Renal cortical epithelial cell (primary cell): Measurements from ENCODE around the gene HBQ1. TPM values are rescaled to one million over a fixed set of nuclear protein-coding genes. Genes with fewer than 3 reads are reported as not detected.
"Not testable (repeated sequence)": the region's sequence is repeated elsewhere in the genome, so short reads cannot be mapped to it uniquely, and the experiment has no call there.

Source experiments
- DNase-seq: peaks from one replicate; pipeline ENCODE4 v3.0.0-alpha.2; 2011; ENCODE audit warnings: low read depth
- total RNA-seq: library from RNA; depleted of rRNA; stranded (reverse); fragments of >200 nt; gene quantifications from 2 replicates; pipeline ENCODE4 v1.2.3, GENCODE V29; 2014

HBQ1 gene
- 2.4 TPM in 1 of 2 replicates, not detected in the other for total RNA-seq

DNA sequence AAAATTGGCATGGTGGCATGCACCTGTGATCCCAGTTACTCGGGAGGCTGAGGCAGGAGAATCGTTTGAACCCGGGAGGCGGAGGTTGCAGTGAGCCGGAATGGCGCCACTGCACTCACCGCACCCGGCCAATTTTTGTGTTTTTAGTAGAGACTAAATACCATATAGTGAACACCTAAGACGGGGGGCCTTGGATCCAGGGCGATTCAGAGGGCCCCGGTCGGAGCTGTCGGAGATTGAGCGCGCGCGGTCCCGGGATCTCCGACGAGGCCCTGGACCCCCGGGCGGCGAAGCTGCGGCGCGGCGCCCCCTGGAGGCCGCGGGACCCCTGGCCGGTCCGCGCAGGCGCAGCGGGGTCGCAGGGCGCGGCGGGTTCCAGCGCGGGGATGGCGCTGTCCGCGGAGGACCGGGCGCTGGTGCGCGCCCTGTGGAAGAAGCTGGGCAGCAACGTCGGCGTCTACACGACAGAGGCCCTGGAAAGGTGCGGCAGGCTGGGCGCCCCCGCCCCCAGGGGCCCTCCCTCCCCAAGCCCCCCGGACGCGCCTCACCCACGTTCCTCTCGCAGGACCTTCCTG, at the start of gene HBQ1:
TSS of gene HBQ1 (plus strand) at position 359 of the 575 bp plus-strand sequence. CDS start at position 387, 28 bp downstream.
- DNase-seq: no peak

DNA sequence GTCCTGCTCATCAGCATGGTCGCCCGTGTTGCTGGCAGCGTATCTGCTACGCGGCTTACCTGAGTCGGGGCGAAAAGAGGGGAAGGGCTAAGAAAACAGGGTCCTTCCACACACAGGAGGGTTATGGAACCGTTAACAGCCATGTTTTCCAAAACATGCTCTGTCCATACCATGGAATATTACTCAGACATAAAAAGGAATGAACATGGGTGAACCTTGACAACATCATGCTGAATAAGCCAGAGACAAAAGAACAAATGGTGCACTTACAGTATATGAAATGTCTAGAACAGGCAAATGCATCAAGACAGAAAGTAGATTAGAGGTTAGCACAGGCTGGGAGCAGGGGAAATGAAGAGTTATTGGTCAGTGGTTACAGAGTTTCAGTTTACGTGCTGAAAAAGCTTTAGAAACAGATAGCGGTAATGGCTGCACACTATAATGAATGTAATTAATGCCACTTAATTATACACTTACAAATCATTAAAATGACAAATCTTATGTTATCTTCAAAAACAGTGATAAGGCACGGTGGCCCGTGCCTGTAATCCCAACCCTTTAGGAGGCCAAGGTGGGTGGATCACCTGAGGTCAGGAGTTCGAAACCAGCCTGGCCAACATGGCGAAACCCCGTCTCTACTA, 49.6 kb upstream of the HBQ1 start:
- no peak for DNase-seq

DNA sequence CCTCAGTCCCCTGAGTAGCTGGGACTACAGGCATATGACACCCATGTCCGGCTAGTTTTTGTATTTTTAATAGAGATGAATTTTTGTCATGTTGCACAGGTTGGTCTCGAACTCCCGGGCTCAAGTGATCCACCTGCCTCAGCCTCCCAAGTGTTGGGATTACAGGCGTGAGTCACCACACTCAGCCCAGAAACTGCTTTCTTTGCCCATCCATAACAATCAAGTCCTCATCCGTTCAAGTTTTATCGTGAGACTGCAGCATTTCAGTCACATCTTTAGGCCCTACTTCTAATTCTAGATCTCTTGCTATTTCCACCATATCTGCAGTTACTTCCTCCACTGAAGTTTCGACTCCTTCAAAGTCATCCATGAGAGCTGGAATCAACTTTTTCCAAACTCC, 48.1 kb upstream of the HBQ1 start:
- no peak for DNase-seq

DNA sequence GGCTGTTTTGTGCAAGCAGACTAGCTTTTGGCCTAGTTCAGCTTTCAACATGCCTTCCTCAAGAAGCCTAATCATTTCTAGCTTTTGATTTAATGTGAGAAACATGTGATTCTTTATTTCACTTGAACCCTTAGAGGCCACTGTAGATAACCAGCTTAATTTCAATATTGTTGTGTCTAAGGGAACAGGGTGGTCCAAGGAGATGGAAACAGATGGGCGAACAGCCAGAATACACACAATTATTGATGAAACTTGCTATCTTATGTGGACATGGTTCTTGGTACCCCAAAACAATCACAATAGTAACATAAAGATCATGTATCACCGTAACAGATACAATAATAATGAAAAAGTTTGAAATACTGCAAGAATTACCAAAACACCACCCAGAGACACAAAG, 46.5 kb upstream of the HBQ1 start:
- no peak for DNase-seq

DNA sequence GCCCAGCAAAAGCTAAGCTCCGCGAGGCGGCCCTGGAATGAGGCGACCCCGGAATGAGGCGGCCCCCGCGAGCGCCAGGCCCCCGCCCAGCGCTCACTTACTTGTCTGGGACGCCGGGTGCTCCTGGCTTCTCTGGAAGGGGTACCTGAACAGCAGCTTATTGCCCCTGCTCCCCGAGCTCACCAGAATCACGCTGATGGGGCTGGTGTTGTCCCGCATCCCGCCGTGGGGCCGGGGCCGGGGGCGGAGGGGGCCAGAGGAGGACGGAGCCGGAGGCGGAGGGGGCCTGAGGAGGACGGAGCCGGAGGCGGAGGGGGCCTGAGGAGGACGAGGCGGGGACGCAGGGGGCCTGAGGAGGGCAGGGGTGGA, 42.2 kb upstream of the HBQ1 start:
- DNase-seq: no peak

DNA sequence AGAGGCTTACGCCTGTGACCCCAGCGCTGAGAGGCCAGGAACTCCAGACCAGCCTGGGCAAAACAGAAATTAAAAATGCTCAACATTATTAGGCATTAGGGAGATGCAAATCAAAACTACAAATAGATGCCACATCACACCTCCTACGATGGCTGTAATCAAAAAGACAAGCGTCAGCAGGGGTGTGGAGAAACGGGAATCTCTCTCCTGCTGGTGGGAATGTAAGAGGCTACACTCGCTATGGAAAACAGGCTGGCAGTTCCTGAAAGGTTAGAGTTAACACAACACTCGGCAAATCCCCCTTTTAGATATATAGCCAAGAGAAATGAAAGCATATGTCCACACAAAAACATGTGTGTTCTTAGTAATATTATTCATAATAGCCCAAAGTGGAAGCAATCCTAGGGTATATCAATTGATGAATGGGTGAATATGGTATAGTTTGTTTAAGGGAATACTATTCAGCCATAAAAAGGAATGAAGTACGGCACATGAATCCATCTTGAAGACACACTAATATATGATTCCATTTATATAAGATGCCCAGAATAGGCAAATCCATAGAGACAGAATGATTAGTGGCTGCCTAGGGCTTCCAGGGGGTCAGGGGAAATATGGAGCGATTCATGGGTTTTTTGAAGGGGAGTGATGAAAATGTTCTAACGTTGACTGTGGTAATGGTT, 39.9 kb upstream of the HBQ1 start:
- DNase-seq: no peak

DNA sequence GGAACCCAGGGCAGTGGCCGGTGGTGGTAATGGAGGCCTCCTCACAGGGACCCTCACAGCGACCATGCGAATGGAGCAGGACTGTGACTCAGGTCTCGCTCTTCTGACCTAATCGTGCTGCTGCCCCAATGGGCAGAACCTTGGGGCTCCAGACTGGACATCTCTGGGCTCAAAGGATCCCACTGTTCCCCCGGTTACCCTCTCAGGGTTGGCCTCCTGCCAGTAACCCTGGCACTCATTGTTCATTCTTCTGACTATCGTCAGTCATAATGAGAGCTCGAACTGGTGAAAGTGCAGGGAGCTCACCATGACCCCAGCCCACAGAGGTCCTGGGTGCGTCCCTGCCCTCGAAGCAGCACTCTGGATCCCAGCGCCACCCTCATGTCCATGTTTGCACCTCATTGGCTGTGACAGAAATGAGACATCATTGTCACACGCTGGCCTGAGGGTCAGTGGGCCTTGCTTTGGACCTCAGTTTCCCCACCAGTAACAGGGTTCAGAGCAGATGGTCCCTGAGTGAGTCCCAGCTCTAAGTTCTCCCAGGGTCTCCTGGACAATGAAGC, 37.8 kb upstream of the HBQ1 start:
- no peak for DNase-seq

DNA sequence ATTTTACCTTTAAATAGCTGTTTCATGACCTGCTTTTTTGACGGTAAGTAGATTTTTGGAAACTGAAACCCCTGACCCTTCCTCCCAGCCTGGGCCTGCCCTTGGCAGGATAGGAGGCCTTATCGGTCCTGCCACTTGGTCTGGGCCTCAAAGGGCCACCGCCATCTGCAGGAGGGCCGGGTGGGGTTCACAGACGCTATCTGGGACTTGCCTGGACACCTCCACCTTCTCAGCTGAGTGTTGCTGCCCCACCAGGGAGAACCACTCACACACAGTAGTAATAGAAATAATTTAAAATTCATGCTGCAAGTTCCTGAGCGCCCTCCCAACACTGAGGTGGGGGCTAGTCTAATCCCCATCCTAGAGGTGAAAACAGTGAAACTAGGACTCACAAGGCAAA, 37.2 kb upstream of the HBQ1 start:
- DNase-seq: no peak

DNA sequence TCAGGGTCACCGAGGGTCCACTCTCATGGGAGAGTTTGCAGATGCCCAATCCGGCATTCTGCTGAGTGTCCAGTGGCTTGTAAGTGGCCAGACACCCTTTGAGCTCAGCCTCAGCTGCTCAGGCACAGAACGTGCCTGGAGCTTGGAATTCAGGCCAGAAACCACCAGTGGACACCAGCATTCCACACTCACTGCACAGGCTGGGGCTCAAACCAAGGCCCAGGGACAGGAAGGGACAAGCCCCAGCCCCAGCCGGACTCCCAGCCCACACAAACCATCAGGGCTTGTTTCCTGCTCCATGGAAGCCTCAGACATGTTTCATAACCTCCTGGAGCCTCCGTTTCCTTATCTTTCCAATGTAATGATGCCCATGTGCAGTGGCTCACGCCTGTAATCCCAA, 36.8 kb upstream of the HBQ1 start:
- DNase-seq: no peak

DNA sequence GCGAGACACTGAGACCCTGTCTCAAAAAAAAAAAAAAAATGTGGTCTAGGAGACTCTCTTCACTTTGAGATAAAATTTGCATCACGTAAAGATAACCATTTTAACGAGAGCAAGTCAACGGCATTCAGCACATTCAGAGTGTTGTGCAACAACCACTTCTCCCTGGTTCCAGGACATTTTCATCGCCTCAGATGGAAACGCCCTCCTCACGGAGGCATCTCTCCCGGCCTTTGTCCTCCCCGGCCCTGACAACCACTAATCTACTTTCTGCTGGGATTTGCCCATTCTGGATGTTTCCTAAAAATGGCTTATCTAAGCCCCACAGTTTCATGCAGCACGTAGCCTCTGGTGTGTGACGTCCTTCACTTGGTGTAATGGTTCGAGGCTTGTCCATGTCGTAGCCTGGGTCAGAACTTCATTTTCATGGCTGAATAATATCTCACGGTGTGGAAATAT, 35.4 kb upstream of the HBQ1 start:
- no peak for DNase-seq

DNA sequence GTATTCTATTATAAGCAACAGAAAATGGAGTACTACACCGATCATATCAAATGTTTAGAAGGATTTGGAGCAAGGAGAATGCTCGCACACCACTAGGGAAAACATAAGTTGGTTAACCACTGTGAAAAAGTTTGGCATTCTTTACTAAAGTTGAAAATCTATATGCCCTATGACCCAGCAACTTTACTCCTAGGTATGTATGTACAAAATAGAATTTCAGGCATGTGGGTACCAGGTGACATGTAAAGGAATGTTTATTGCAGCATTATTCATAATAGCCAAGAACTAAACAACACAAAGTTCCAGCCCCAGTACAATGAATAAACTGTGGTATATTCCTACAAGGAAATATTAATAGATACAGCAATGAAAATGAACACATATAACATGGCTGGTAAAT, 33.6 kb upstream of the HBQ1 start:
- DNase-seq: no peak

DNA sequence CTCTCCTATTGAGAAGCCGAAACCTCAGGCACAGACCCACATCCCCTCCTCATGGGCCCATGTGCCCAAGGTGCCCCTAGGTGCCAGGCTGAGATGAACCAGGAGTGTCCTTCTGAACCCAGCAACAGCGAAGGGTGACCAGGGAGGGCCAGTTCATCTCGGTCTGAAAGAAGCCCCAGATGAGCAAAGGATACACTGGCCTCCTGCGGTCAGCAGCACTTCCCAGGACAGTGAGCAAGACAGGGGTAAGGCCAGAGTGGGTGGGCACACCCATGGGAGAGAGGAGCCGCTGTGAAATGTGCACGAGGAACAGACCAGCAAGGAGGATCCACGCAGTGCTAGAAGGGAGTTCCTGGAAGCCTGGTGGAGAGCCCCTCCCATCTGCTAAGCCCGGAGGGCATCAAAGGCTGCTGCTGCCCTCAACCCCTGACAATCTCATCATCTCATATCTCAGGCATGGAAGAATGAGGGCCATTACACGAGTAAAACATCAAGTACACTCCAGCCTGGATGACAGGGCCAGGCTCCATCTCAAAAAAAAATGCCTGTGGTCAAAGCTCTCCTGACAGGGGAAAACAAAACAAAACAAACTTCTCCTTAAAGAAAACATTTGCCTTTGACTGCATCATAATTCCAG, 31.1 kb upstream of the HBQ1 start:
- DNase-seq: no peak

DNA sequence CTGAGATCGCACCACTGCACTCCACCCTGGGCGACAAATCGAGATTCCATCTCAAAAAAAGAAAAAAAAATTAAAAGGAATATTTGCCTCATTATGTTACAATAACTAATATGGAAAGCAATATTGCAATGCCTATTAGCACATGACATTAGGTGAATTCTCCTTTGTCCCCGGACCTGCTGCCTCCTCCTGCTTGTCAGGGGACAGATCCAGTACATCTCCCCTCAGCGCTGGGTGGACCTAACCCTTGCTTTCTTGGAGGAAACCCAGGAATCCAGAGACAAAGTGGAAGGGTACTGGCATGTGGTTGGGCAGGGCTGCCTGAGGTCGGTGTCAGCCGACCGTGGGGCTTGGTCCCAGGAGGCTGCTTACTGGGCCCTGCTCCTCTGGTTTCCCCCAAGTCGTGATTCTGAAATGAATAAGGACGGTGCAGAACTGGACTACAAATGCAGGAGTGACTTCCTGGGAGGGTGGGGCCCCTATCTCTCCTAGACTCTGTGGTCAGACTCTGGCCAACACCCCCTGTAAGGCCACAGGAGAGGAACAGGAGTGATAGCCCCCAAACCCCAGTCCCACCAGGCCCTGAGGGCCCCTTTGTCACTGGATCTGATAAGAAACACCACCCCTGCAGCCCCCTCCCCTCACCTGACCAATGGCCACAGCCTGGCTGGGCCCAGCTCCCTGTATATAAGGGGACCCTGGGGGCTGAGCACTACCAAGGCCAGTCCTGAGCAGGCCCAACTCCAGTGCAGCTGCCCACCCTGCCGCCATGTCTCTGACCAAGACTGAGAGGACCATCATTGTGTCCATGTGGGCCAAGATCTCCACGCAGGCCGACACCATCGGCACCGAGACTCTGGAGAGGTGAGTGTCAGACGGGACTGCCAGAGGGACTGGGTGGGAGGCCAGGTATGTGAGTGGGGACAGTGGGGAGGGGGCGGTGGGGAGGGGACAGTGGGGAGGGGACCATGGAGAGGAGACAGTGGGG, 27.8 kb upstream of the HBQ1 start, which contains the start of gene HBZ:
TSS of gene HBZ (plus strand) at position 504 of the 988 bp plus-strand sequence. CDS start at position 770, 266 bp downstream.
- DNase-seq: no peak

DNA sequence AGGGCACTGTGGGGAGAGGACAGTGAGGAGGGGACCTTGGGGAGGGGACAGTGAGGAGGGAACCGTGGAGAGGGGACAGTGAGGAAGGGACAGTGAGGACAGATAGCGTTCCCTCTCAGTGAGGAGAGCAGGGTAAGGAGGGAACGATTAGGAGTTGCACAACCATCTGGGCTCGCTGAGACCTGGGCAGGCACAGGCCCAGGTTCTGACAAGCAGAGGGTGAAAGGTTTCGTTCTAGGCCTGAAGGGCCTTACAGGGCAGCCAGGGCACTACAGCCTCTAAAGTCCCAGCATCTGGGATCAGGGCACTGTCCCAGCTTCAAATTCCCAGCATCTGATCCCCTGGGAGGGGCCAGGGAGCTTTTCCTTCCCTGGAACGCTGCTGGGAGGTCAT, 27.1 kb upstream of the HBQ1 start:
- not testable (repeated sequence) for DNase-seq

DNA sequence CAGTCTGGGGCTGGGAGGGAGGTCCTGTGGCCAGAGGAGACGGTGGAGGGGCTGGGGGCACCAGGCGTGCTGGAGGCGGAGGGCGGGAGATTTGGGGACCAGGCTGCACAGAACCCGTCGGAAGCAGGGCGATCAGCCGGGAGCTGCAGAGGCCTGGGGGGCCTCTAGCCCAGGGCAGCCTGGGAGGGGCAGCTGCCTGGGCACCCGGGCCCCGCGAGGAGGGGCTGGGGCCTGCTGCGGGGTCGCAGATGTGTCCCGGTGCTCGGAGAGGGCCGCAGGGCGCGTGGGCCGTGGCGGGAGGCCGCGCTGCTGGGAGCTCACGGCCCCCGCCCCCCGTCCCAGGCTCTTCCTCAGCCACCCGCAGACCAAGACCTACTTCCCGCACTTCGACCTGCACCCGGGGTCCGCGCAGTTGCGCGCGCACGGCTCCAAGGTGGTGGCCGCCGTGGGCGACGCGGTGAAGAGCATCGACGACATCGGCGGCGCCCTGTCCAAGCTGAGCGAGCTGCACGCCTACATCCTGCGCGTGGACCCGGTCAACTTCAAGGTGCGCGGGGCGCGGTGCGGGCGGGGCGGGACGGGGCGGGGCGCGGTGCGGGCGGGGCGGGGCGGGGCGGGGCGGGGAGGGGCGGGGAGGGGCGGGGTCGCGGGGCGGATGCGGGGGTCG, 26.6 kb upstream of the HBQ1 start:
- not testable (repeated sequence) for DNase-seq

DNA sequence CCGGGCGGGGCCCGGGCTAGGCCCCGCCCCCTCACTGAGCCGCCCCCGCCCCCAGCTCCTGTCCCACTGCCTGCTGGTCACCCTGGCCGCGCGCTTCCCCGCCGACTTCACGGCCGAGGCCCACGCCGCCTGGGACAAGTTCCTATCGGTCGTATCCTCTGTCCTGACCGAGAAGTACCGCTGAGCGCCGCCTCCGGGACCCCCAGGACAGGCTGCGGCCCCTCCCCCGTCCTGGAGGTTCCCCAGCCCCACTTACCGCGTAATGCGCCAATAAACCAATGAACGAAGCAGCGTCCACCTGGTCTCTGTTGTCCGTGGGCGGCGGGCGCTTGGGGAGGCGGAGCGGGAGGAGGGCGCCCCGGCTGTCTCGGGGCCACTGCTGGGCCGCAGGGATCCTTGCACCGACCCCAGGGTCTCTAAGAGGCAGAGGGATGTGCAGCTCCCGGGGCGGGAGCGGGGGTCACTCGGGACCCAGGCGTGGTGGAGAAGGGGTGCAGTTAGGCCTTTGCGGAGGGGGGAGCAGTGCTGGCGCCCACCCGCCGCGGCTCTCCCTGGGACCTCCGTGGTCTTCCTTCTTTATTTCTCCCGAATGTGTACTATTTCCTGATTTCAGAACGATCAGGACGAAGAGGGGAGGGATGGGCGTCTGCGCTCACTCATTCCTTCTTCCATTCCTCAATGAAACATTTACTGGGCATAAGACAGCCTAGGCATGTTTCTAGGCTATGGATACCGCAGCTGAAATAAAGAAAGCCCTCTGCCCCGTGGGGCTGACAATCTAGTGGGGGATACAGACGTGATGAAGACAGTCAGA, 25.8 kb upstream of the HBQ1 start:
- DNase-seq: no peak

DNA sequence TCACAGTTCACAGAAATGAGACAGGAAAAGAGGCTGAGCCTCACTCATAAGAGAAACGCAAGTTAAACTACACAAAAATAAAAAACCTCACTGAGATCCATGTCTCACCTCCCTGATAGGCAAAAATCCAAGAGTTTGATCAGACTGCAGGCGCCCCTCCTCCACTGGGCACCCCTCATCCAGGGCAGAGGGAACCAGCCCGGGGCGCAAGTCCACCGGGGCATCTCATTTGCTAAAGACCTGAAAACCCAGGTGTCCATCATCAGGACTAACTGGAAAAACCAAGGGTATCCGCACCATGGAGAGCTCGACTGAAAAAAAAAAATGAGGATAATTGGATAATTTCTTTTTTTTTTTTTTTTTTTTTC, 25.2 kb upstream of the HBQ1 start:
- no peak for DNase-seq

DNA sequence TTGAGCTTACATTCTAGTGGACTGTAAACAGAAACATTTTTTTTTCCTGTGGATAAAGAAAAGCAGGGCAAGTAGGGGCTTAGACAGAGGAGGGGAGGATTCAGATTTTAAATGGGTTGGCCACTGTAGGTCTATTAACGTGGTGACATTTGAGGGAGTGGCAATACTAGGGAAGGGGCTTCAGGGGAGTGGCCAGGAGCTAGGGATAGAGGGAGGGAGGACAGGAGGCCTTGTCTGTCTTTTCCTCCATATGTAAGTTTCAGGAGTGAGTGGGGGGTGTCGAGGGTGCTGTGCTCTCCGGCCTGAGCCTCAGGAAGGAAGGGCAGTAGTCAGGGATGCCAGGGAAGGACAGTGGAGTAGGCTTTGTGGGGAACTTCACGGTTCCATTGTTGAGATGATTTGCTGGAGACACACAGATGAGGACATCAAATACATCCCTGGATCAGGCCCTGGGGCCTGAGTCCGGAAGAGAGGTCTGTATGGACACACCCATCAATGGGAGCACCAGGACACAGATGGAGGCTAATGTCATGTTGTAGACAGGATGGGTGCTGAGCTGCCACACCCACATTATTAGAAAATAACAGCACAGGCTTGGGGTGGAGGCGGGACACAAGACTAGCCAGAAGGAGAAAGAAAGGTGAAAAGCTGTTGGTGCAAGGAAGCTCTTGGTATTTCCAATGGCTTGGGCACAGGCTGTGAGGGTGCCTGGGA, 21.0 kb upstream of the HBQ1 start:
- DNase-seq: no peak

DNA sequence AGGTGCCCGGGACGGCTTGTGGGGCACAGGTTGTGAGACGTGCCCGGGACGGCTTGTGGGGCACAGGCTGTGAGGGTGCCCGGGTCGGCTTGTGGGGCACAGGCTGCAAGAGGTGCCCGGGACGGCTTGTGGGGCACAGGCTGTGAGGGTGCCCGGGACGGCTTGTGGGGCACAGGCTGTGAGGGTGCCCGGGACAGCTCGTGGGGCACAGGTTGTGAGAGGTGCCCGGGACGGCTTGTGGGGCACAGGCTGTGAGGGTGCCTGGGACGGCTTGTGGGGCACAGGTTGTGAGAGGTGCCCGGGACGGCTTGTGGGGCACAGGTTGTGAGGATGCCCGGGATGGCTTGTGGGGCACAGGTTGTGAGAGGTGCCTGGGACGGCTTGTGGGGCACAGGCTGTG, 20.0 kb upstream of the HBQ1 start:
- DNase-seq: not testable (repeated sequence)
